K562 (cell line): Measurements from ENCODE around the gene CTDSP1. TPM values are rescaled to one million over a fixed set of nuclear protein-coding genes. Genes with fewer than 3 reads are reported as not detected.

Source experiments
- BRF1 ChIP-seq: IDR thresholded peaks from 3 replicates; pipeline ENCODE4 v1.6.1; 2011; ENCODE audit warnings: borderline replicate concordance, mild to moderate bottlenecking; ENCODE audit not compliant: insufficient read length; ENCODE audit errors: extremely low read depth
- FOXP4 ChIP-seq: sonication (generic); formaldehyde crosslinking; IDR thresholded peaks from 2 replicates; pipeline ENCODE4 v1.8.0; 2022; ENCODE audit warnings: mild to moderate bottlenecking, missing genetic modification reagents, borderline replicate concordance
- KDM4B ChIP-seq, 2 experiments: fragments of 450-650 bp in 1 of 2; sonication (generic) in 1 of 2; IDR thresholded peaks; 2 replicates each; pipeline ENCODE4 v1.6.1; 2016 to 2017; ENCODE audit warnings: borderline replicate concordance in 2 of 2, antibody characterized with exemption in 1 of 2, low read depth in 1 of 2, mild to moderate bottlenecking in 1 of 2
- LCOR ChIP-seq: sonication (generic); formaldehyde crosslinking; IDR thresholded peaks from 2 replicates; pipeline ENCODE4 v1.8.0; 2022; ENCODE audit warnings: mild to moderate bottlenecking, missing genetic modification reagents
- MAZ ChIP-seq, 2 experiments: fragments of 450-650 bp in 1 of 2; sonication (generic) in 1 of 2; formaldehyde crosslinking; IDR thresholded peaks in 1 of 2; conservative IDR thresholded peaks in 1 of 2; 2 replicates each; pipeline versions ENCODE4 v1.4.0 to v1.5.0; 2020; ENCODE audit warnings: mild to moderate bottlenecking in 1 of 2, missing genetic modification reagents in 1 of 2
- MYNN ChIP-seq, 2 experiments: sonication (generic); formaldehyde crosslinking in 1 of 2; IDR thresholded peaks; 2 replicates each; pipeline versions ENCODE4 v1.5.0 to v1.6.1; 2016 to 2020; ENCODE audit warnings: antibody characterized with exemption in 1 of 2, missing genetic modification reagents in 1 of 2
- OTX1 ChIP-seq: fragments of 450-650 bp; formaldehyde crosslinking; IDR thresholded peaks from 2 replicates; pipeline ENCODE4 v1.4.0; 2022; ENCODE audit warnings: mild to moderate bottlenecking
- PHF20 ChIP-seq: fragments of 450-650 bp; IDR thresholded peaks from 2 replicates; pipeline ENCODE4 v1.6.1; 2018; ENCODE audit not compliant: partially characterized antibody
- PURB ChIP-seq: sonication (generic); formaldehyde crosslinking; IDR thresholded peaks from 2 replicates; pipeline ENCODE4 v1.9.0; 2021; ENCODE audit warnings: low read depth, mild to moderate bottlenecking, missing genetic modification reagents
- SRSF9 ChIP-seq: fragments of 200-400 bp; formaldehyde crosslinking; IDR thresholded peaks from 2 replicates; pipeline ENCODE4 v1.6.1; 2017; ENCODE audit warnings: low read depth, low read length, borderline replicate concordance
- STAG1 ChIP-seq: sonication (generic); formaldehyde crosslinking; IDR thresholded peaks from 2 replicates; pipeline ENCODE4 v1.5.0; 2020; ENCODE audit warnings: missing genetic modification reagents, borderline replicate concordance
- TBP ChIP-seq: optimal IDR thresholded peaks from 2 replicates; pipeline ENCODE3; 2011; ENCODE audit warnings: low read depth, low read length, improper control_type of control experiment
- TCF7L2 ChIP-seq: fragments of 150-350 bp; IDR thresholded peaks from 2 replicates; pipeline ENCODE4 v1.6.1; 2016; ENCODE audit warnings: low read depth, mild to moderate bottlenecking, low read length, moderate library complexity
- TCFL5 ChIP-seq: fragments of 250-450 bp; sonication (Bioruptor Pico); conservative IDR thresholded peaks from 2 replicates; pipeline ENCODE4 v1.6.1; 2021; ENCODE audit warnings: mild to moderate bottlenecking, moderate library complexity, matching md5 sums
- ZMIZ1 ChIP-seq, 2 experiments: fragments of 150-350 bp in 1 of 2; IDR thresholded peaks; 2 replicates each; pipeline ENCODE4 v1.6.1; 2012 to 2016; ENCODE audit warnings: low read depth in 2 of 2, low read length in 2 of 2, mild to moderate bottlenecking in 1 of 2, moderate library complexity in 1 of 2
- ZNF174 ChIP-seq: fragments of 250-450 bp; sonication (Bioruptor Pico); IDR thresholded peaks from 2 replicates; pipeline ENCODE4 v1.4.0; 2020; ENCODE audit warnings: mild to moderate bottlenecking
- ZNF280A ChIP-seq: fragments of 450-650 bp; IDR thresholded peaks from 2 replicates; pipeline ENCODE4 v1.6.1; 2018; ENCODE audit warnings: mild to moderate bottlenecking, low read depth; ENCODE audit not compliant: partially characterized antibody
- ZNF445 ChIP-seq: fragments of 250-450 bp; sonication (Bioruptor Pico); IDR thresholded peaks from 2 replicates; pipeline ENCODE4 v1.4.0; 2020; ENCODE audit warnings: low read depth, mild to moderate bottlenecking, moderate library complexity
- ZNF79 ChIP-seq: fragments of 250-450 bp; sonication (Bioruptor Pico); IDR thresholded peaks from 2 replicates; pipeline ENCODE4 v1.4.0; 2020; ENCODE audit warnings: low read depth, mild to moderate bottlenecking, moderate library complexity
- polyA plus RNA-seq, 8 experiments: library from polyadenylated mRNA; depleted of rRNA in 4 of 8; stranded (reverse) in 5 of 8; unstranded in 3 of 8; fragments of >200 nt; fragmentation: Nextera tagmentation in 2 of 8; fragmentation: Illumina TruSeq in 1 of 8; extraction: Ambion mirVana in 2 of 8; extraction: Trizol in 1 of 8; gene quantifications; 2 replicates each; pipeline versions ENCODE4 v1.2.1 to v1.2.3, GENCODE V29; 2011 to 2014; ENCODE audit warnings: inconsistent platforms in 1 of 8, missing spikeins in 1 of 8
- total RNA-seq, 7 experiments: library from RNA; depleted of rRNA in 6 of 7; stranded (reverse); fragments of >200 nt in 6 of 7; fragmentation: Illumina TruSeq in 2 of 7; extraction: Trizol in 2 of 7; gene quantifications; 2 replicates each; pipeline versions ENCODE4 v1.2.1 to v1.2.3, GENCODE V29; 2011 to 2021; ENCODE audit warnings: low replicate concordance in 1 of 7

CTDSP1 gene
- total and polyA plus RNA-seq, 9 of the 15 experiments (the other 6 are each of a cell fraction or from before 2014, with no cell fraction given): 2.4 to 74.8 (median 45.8) TPM

- TF ChIP-seq ZNF79 (CRISPR knock-in tag) (no peak), TCF7L2 (no peak), OTX1 (peak; percentile 82; the same call in 1 of the 2 replicates), ZNF174 (CRISPR knock-in tag) (no peak), TBP (no peak), MYNN (IDR thresholded peaks at IDR 0.05) (peak; percentile 4; the same call in 1 of the 2 replicates), MYNN (CRISPR knock-in tag; IDR thresholded peaks at IDR 0.05) (no peak), TCFL5 (CRISPR knock-in tag) (no peak), KDM4B (IDR thresholded peaks at IDR 0.05; ENCODE audit: borderline replicate concordance in 2 of 2, low read depth in 1 of 2) (no peak), ZMIZ1 (IDR thresholded peaks at IDR 0.05; ENCODE audit: low read depth in 2 of 2, low read length in 2 of 2) (no peak), SRSF9 (no peak), ZNF280A (no peak), LCOR (CRISPR knock-in tag) (no peak), BRF1 (no peak), STAG1 (CRISPR knock-in tag) (no peak), ZNF445 (CRISPR knock-in tag) (peak; percentile 58; the same call in 1 of the 2 replicates), FOXP4 (no peak), MAZ (CRISPR knock-in tag; conservative IDR thresholded peaks at IDR 0.05 in 1 of 2, IDR thresholded peaks at IDR 0.05 in 1 of 2) (peak; percentile 89 to 96), PURB (CRISPR knock-in tag) (no peak), PHF20 (no peak)
Observed at GRCh38 chr2:218406209-218406948, 6.7 kb downstream of the CTDSP1 start (continued).
